Fibroblast of skin of abdomen (primary cell): ENCODE measurements around the gene TIAL1.
A peak's percentile ranks its signal among the peaks of the same experiment; 100 is the strongest.

Experiments used
- DNase-seq: peaks from one replicate; pipeline ENCODE4 v3.0.0-alpha.2; 2013

The TIAL1 gene

GRCh38 chr10:119528663-119529237 lies 68.0 kb downstream of the TIAL1 start:
- DNase-seq, result peak; percentile 96

GRCh38 chr10:119526621-119527592 lies 69.9 kb downstream of the TIAL1 start:
- peak; percentile 21 for DNase-seq

- no peak for DNase-seq
Observed at GRCh38 chr10:119526149-119526548, 70.6 kb downstream of the TIAL1 start.

- no peak for DNase-seq
Observed at GRCh38 chr10:119525116-119525515, 71.6 kb downstream of the TIAL1 start.

- no peak for DNase-seq
Observed at GRCh38 chr10:119524720-119525070, 72.1 kb downstream of the TIAL1 start.

- no peak for DNase-seq
Observed at GRCh38 chr10:119523895-119524719, 72.7 kb downstream of the TIAL1 start.
